ENCODE measurements around the gene DRG2. TPM values are rescaled to one million over a fixed set of nuclear protein-coding genes. Genes with fewer than 3 reads are reported as not detected.

The DRG2 gene
- total and polyA plus RNA-seq, 2 of the 4 experiments (the other 2 are of a cell fraction), result 43.6 to 45.1 TPM

DNA sequence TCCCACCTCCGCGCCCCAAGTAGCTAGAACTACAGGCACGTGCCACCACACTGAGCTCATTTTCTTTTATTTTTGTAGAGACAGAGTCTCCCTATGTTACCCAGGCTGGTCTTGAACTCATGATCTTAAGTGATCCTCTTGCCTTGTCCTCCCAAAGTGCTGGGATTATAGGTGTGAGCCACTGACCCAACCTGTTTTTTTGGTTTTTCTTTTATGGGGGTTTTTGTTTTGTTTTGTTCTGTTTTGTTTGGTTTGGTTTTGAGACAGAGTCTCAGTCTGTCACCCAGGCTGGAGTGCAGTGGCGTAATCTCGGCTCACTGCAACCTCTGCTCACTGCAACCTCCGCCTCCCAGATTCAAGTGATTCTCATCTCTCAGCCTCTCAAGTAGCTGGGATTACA, 32.2 kb upstream of the DRG2 start:
- Histone ChIP-seq H3K4me2 (ENCODE audit: low read depth, low read length) (no peak overlapping the region), H2BK5ac (ENCODE audit: low read depth, low read length, poor library complexity, severe bottlenecking) (no peak overlapping the region), H4K8ac (ENCODE audit: low read depth in 2 of 2, low read length in 2 of 2) (no peak overlapping the region), H3K18ac (ENCODE audit: low read depth, low read length) (no peak overlapping the region), H3K4me1 (ENCODE audit: control insufficient read depth, insufficient read depth, low read length) (no peaks in the 10 kb centered on the region), H2BK120ac (ENCODE audit: low read depth, low read length) (no peak overlapping the region), H2AK9ac (replicated peaks; ENCODE audit: low read depth, low read length, poor library complexity) (no peak overlapping the region), H3K14ac (replicated peaks; ENCODE audit: low read depth, low read length) (no peak overlapping the region), H3K79me1 (ENCODE audit: low read depth in 1 of 2, low read length in 2 of 2) (no peaks in the 10 kb centered on the region; a peak in 1 of 4 replicates), H3K36me3 (ENCODE audit: control insufficient read depth, insufficient read depth, low read length) (peaks cover 24% of the 10 kb centered on the region), H2AK5ac (ENCODE audit: low read depth, low read length) (no peak overlapping the region), H2BK15ac (ENCODE audit: low read depth, low read length) (no peak overlapping the region), H3K56ac (ENCODE audit: extremely low read depth, insufficient read depth, low read length) (no peak overlapping the region), H2BK20ac (ENCODE audit: low read depth, low read length) (no peak overlapping the region), H3K9me1 (ENCODE audit: insufficient read depth, low read length) (0 out of 2 replicates have a peak, but pooled peaks cover 5% of the 10 kb centered on the region), H4K91ac (ENCODE audit: insufficient read depth, low read depth, low read length) (no peak overlapping the region), H3K27me3 (ENCODE audit: control insufficient read depth, insufficient read depth, low read length) (no peaks in the 10 kb centered on the region), H2AFZ (replicated peaks; ENCODE audit: low read length, poor library complexity) (no peak overlapping the region), H3K27ac (ENCODE audit: insufficient read depth, low read length) (no peak overlapping the region), H3K9me3 (ENCODE audit: control insufficient read depth, insufficient read depth, low read length) (no peaks in the 10 kb centered on the region), H3K4me3 (ENCODE audit: insufficient read depth, low read depth, low read length) (no peak overlapping the region), H4K20me1 (ENCODE audit: insufficient read depth, low read length) (no peaks in the 10 kb centered on the region), H3K4ac (ENCODE audit: low read depth, low read length) (no peak overlapping the region), H3K9ac (ENCODE audit: low read depth, low read length) (no peak overlapping the region), H4K5ac (ENCODE audit: low read depth, low read length) (no peak overlapping the region), H3K23ac (ENCODE audit: low read depth, low read length) (no peak overlapping the region)
- CTCF ChIA-PET, result interaction anchor here (0.6 kb wide), 1 partner anchor 130 kb away, joined by 4 read pairs; no protein-coding TSS in a partner anchor
- no CpG with 5 or more reads among the region's 6 CpGs for WGBS, 2 experiments (ENCODE audit: extremely low coverage in 2 of 2, insufficient read length in 1 of 2)
- intact Hi-C loops (cut with micrococcal nuclease), result no loop called here
- dilution Hi-C loops (cut with HindIII; ENCODE audit: low sequenced_read_pairs, unreplicated experiment), result no loop called here
- POLR2A ChIA-PET (ENCODE audit: unreplicated experiment), result no interaction called here
- BruUV-seq (replicated peaks), result no TSS peak
- TF ChIP-seq MAZ (IDR thresholded peaks at IDR 0.05; ENCODE audit: borderline replicate concordance, low read depth, low read length) (no peak), MXI1 (IDR thresholded peaks at IDR 0.05; ENCODE audit: borderline replicate concordance, low read depth, low read length) (no peak), BHLHE40 (IDR thresholded peaks at IDR 0.05; ENCODE audit: low read depth, low read length) (no peak), RCOR1 (IDR thresholded peaks at IDR 0.05; ENCODE audit: insufficient replicate concordance, low read length) (no peak), SMC3 (IDR thresholded peaks at IDR 0.05; ENCODE audit: low read depth, low read length) (no peak), FOS (IDR thresholded peaks at IDR 0.05; ENCODE audit: low read depth, low read length) (no peak), CHD1 (IDR thresholded peaks at IDR 0.05; ENCODE audit: low read depth, low read length) (no peak), RFX5 (IDR thresholded peaks at IDR 0.05; ENCODE audit: low read depth, low read length) (no peak), MAFK (IDR thresholded peaks at IDR 0.05; ENCODE audit: low read depth, low read length) (no peak), NFE2L2 (IDR thresholded peaks at IDR 0.05; ENCODE audit: low read depth, low read length) (no peak), CEBPB (IDR thresholded peaks at IDR 0.05; ENCODE audit: low read depth, low read length) (no peak), RAD21 (IDR thresholded peaks at IDR 0.05; ENCODE audit: low read length) (no peak)
- TF ChIP-seq, protein P1, sequence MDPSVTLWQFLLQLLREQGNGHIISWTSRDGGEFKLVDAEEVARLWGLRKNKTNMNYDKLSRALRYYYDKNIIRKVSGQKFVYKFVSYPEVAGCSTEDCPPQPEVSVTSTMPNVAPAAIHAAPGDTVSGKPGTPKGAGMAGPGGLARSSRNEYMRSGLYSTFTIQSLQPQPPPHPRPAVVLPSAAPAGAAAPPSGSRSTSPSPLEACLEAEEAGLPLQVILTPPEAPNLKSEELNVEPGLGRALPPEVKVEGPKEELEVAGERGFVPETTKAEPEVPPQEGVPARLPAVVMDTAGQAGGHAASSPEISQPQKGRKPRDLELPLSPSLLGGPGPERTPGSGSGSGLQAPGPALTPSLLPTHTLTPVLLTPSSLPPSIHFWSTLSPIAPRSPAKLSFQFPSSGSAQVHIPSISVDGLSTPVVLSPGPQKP (IDR thresholded peaks at IDR 0.05; ENCODE audit: borderline replicate concordance, low read depth, low read length), result no peak
- TF ChIP-seq, protein P2, sequence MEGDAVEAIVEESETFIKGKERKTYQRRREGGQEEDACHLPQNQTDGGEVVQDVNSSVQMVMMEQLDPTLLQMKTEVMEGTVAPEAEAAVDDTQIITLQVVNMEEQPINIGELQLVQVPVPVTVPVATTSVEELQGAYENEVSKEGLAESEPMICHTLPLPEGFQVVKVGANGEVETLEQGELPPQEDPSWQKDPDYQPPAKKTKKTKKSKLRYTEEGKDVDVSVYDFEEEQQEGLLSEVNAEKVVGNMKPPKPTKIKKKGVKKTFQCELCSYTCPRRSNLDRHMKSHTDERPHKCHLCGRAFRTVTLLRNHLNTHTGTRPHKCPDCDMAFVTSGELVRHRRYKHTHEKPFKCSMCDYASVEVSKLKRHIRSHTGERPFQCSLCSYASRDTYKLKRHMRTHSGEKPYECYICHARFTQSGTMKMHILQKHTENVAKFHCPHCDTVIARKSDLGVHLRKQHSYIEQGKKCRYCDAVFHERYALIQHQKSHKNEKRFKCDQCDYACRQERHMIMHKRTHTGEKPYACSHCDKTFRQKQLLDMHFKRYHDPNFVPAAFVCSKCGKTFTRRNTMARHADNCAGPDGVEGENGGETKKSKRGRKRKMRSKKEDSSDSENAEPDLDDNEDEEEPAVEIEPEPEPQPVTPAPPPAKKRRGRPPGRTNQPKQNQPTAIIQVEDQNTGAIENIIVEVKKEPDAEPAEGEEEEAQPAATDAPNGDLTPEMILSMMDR (conservative IDR thresholded peaks at IDR 0.05; ENCODE audit: low read depth, low read length), result no peak
- ATAC-seq (ENCODE audit: low read depth), result no peak
- in situ Hi-C loops (cut with MboI; ENCODE audit: low sequenced_read_pairs), result no loop called here
- no peak for DNase-seq

All from IMR-90 (cell line).